HG03342 (cell line): ENCODE results near the gene ACAA1.
"Not testable (repeated sequence)": the region's sequence is repeated elsewhere in the genome, so short reads cannot be mapped to it uniquely, and the experiment has no call there.

Experiments
- ATAC-seq: cut with Tn5 transposase; IDR thresholded peaks from one replicate; pipeline ENCODE4 v1.9.1; 2021; ENCODE audit warnings: mild to moderate bottlenecking, moderate library complexity; ENCODE audit not compliant: unreplicated experiment

ACAA1 gene

GRCh38 chr3:38136777-38137614 is at the start of gene ACAA1:
Gene ACAA1, minus strand, starts transcription at chr3:38137127. Its CDS starts 92 bp downstream, at chr3:38137035.
- ATAC-seq, result peak; percentile 89

- no peak for ATAC-seq
These were observed 40.3 kb upstream of the ACAA1 start for GRCh38 chr3:38177181-38177580.

- ATAC-seq, result peak; percentile 46
These were observed 37.0 kb upstream of the ACAA1 start for GRCh38 chr3:38173834-38174418.

GRCh38 chr3:38171622-38172021 is 34.7 kb upstream of the ACAA1 start:
- no peak for ATAC-seq

GRCh38 chr3:38170722-38171121 is 33.8 kb upstream of the ACAA1 start:
- ATAC-seq, result no peak

- ATAC-seq, result no peak
These were observed 32.0 kb upstream of the ACAA1 start for GRCh38 chr3:38169027-38169317.

GRCh38 chr3:38168151-38169026 is 31.5 kb upstream of the ACAA1 start:
- no peak for ATAC-seq

- ATAC-seq, result no peak
These were observed 30.7 kb upstream of the ACAA1 start for GRCh38 chr3:38167591-38167990.

- ATAC-seq, result no peak
These were observed 28.9 kb upstream of the ACAA1 start for GRCh38 chr3:38165722-38166387.

- peak; percentile 92 for ATAC-seq
These were observed 28.2 kb upstream of the ACAA1 start, which contains the start of gene OXSR1 for GRCh38 chr3:38164952-38165721. Gene OXSR1, plus strand, starts transcription at chr3:38165537. Its CDS starts 340 bp downstream, at chr3:38165877.

GRCh38 chr3:38164643-38164951 is 27.7 kb upstream of the ACAA1 start:
- no peak for ATAC-seq

- no peak for ATAC-seq
These were observed 27.1 kb upstream of the ACAA1 start for GRCh38 chr3:38163841-38164642.

- no peak for ATAC-seq
These were observed 26.4 kb upstream of the ACAA1 start for GRCh38 chr3:38163117-38163840.

- ATAC-seq, result not testable (repeated sequence)
These were observed 23.8 kb upstream of the ACAA1 start for GRCh38 chr3:38160704-38161103.

GRCh38 chr3:38158472-38158871 is 21.5 kb upstream of the ACAA1 start:
- ATAC-seq, result no peak

GRCh38 chr3:38157595-38157994 is 20.7 kb upstream of the ACAA1 start:
- ATAC-seq, result no peak

- no peak for ATAC-seq
These were observed 20.2 kb upstream of the ACAA1 start for GRCh38 chr3:38157117-38157516.

- ATAC-seq, result no peak
These were observed 18.9 kb upstream of the ACAA1 start for GRCh38 chr3:38155825-38156224.
